ENCODE data around the gene C1QA.

Gene C1QA

DNA sequence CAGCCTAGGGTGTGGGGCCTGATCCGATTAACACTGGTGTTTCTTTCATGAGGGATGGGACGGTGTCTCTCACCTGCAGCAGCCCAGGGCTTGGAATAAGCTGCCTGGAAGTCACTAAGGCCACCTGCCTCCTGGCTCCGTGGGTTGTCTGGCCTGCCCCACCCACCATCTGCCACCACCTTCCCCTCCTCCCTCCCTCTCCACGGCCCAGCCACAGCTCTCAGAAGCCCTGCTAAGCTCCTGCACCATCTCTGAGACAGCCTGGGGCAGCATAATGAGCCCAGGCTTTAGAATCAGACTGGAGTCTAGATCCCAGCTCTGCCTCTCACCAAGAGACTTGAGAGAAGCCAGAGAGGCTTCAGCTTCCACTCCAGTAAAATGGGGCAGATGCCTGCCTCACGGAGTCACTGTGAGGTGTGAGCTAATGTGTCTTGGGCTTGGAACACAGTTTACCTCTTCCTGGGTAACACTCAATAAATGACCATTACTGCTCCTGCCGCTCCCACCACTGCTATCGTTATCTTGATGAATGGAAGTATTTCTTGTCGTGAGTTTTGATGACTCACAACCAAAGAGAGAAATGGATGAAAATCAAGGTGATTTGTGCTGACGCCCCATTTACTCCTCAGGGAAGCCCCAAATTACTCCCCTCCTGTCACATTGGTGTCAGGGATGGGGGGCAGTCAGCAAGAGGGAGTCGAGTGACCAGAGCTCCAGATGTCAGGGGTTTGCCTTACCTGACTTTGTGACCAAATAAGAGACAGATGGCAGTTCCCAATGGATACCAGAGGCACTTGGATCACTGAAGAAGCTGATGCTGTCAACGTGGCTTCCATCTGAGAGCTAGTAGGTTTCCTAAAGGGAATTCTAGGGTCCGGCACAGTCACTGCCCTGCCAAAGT is 23.5 kb upstream of the C1QA start:
- no peak for DNase-seq (ENCODE audit: low read depth)

GRCh38 chr1:22613572-22613918 is 22.9 kb upstream of the C1QA start:
- no peak for DNase-seq (ENCODE audit: low read depth)

DNA sequence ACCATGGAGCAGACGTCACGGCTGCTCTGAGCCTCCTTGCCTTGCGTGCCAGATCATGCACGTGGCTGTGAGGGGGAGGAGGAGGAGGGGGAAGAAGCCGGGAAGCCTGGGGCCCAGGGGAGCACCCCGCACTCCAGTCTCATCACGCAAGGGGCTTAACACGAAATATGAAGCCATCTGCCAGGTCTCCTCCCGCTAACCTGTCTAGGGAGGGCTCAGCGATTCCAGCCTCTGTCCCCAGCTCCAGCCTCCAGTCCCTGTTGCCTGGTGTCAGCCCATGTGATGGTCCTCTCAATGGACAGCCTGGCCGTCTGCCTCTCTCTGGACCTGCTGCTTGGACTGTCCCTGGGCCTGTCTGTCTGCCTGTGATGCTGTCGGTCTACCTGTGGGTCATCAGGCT is 22.5 kb upstream of the C1QA start:
- DNase-seq (ENCODE audit: low read depth): no peak

DNA sequence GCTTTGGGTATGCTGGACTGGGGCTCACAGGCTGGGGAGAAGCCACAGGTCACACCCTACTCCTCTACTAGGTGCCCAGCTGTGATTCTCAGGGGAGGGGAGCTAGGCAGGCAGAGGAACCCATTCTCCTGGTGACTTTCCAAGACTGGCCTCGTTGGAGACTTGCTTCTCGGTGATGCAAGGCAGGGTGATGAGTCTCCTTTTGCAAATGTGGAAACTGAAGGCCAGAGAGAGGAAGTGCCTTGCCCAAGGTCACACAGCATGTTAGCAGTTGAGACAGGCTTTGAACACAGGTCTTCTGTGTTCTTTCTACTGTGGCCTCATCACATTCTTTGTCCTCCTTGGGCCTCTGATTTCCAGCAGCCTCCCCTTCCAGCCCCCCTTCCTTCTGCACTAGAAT is 20.5 kb upstream of the C1QA start:
- no peak for DNase-seq (ENCODE audit: low read depth)

DNA sequence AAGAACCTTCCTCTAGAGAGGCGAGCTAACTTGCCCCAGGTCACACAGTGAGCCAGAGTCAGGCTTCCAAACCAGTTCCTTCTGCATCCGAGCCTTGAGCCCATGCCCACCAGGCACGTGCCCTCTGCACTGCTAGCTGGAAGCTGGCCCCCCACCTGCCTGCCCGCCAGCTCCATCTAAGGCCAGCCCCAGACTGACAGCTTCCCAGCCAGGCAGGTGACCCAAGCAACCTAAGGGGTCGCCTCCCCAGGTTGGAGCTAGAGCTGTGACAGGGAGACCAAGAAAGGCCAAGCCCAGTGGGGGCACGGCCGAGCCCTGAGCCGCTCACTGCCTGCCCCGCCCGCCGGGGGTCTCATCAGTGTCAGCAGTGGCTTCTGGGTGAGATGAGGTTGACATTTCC is 19.9 kb upstream of the C1QA start:
- DNase-seq (ENCODE audit: low read depth): no peak

DNA sequence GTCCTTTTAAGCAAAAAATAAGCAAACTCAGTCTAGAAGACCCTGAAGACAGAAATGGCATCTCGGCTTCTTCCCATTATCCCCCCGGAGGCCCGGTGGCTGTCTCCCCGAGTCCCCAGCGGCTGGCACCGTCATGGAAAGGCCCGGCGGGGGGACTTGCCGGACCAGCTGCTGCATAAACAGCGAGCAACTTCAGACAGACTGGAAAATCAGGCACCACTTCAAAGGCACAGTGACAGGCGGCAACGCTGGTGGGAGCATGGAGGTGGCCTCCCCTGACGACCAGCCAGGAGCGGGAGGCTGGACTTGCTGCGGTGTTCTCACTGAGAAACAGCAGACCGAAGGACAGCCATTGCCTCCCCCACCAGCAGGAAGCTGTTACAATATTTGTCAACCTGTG is 18.4 kb upstream of the C1QA start:
- DNase-seq (ENCODE audit: low read depth): no peak

GRCh38 chr1:22619252-22619651 is 17.2 kb upstream of the C1QA start:
- DNase-seq (ENCODE audit: low read depth): no peak

DNA sequence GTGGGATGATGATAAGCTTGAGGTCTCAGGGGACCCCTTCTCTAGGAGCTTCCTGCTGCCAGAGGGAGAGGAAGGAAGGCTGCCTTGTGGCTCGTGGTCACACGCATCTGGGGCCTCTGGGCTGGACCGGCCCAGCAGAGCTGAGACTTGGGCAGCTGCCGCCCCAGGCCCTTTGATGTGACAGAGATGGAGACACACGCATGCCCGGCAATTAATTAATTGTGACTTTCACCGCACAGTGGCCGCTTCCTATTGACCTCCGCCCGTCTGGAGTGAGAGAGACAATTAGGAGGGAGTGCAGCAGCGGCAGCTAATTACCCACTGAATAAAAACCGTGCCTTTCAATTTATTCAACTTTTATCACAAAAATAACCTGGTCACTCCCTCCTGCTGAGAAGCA is 16.6 kb upstream of the C1QA start:
- DNase-seq (ENCODE audit: low read depth): no peak

DNA sequence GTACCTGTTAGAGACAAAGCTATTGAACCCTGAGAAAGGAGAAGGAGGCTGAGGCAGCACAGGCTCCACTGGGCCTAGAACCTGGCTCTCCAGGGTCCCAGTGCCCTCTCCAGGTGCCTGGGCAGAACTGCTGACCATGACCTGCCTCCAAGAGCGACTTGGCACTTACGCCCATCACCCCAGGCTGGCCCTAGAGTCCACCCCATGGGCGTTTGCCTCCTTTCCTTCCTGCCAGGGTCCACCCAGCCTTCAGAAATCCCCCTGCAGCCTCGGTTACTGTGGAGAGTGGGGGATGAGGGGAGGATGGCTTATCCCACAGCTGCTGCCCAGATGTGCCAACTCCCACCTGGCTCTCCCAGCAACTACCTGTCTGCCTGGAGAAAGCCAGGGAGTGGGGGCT is 14.7 kb upstream of the C1QA start:
- DNase-seq (ENCODE audit: low read depth): no peak

DNA sequence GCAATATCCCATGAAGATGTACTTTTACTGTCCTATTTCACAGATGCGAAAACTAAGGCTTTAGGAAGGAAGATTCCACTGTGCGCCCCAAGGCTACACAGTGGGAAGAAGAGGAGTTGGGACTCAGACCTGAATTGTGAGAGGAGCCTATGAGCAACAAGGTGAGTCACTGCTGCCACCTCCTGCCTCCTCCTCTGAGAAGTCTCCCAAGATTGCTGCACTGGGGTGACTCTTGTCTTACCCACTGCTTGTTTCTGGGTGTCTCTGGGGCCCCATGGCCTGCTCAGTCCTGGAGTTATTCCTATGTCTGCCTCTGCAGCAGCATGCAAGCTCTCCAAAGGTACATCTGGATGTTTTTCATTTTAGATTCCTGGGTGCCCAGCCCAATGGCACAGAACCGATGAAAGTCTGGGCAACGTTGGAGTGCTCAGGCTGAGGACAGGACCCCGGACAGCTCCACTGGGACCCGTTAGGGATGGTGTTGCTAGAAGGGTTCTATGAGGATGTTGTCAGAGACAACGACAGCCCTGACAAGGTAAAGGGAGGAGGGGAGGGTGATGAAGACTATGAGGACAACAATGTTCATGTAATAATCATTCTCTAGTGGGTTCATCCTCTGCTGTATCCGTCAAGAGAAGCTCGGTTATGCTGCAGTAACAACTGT is 11.0 kb upstream of the C1QA start:
- no peak for DNase-seq (ENCODE audit: low read depth)

GRCh38 chr1:22626237-22627157 is 9.9 kb upstream of the C1QA start:
- DNase-seq (ENCODE audit: low read depth): no peak

GRCh38 chr1:22627331-22627730 is 9.1 kb upstream of the C1QA start:
- no peak for DNase-seq (ENCODE audit: low read depth)

DNA sequence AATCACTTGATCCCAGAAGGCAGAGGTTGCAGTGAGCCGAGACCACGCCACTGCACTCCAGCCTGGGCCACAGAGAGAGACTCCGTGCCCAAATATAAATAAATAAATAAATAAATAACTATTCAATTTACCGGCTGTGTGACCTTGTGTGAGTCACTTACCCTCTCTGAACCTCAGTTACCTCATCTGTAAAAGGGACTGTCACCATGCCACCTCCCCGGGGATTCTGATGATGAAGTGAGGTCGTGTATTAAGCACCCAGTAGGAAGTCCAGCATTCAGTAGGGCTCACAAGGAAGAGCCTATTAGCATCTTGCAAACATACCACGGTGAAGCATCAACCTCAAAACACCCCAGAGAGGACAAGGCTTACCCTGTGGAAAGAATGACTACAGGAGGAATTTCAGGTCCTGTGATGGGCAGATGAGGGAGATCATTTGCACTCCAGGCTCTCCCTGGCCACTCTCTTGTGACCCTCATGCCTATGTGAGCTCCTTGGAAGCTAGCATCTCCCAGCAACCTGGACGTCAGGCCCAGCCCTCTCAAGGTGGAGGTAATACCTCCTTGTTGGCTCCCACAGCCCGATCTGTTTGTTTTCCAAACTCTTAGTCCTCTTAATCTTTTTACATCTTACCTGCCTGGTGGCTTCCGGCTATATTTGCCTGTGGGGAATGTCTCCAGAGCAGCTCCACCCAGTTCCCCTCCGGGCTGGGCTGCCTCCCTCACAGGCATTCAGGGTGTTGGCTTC is 7.6 kb upstream of the C1QA start:
- DNase-seq (ENCODE audit: low read depth): no peak

DNA sequence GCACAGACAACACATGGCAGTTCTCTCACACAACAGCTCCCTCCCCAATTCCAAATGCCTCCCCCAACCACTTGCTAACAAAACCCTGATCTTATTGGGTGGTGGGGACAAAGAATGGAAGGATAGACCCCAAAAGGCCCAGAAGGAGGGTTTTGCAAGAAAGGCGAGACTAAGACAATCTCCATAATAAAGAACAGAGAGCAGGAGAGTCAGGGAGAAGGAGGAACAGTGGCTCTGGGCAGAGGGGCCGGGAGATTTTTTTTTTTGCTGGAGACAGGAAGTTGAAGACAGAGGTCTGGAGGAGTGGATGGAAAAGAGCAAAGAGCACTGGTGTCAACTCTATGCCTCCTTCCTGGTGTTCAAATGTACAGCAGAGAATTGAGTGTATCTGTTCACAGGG is 6.5 kb upstream of the C1QA start:
- DNase-seq (ENCODE audit: low read depth): no peak

- no peak for DNase-seq (ENCODE audit: low read depth)
These were observed 2.5 kb upstream of the C1QA start for GRCh38 chr1:22633697-22634463.

DNA sequence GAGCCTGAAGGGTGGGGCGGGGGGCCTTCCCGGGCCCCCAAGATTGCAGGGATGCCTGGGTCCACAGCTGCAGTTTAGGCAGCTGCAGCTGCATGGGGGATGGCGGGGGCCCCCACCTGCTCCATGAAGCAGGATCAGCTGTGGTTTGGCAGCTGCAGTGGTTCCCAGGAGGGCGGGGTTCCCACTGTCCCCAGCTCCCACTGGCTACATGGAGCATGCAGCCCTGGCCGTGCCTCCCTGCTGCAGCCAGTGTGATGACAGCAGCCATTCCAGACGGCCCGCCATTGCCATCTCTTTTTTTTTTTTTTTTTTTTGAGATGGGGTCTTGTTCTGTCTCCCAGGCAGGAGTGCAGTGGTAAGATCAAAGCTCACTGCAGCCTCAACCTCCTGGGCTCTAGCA is 992 bp upstream of the C1QA start:
- no peak for DNase-seq (ENCODE audit: low read depth)

- DNase-seq (ENCODE audit: low read depth): no peak
These were observed 499 bp downstream of the C1QA start for GRCh38 chr1:22636927-22637326.

GRCh38 chr1:22637907-22638445 is 1.5 kb downstream of the C1QA start:
- no peak for DNase-seq (ENCODE audit: low read depth)

DNA sequence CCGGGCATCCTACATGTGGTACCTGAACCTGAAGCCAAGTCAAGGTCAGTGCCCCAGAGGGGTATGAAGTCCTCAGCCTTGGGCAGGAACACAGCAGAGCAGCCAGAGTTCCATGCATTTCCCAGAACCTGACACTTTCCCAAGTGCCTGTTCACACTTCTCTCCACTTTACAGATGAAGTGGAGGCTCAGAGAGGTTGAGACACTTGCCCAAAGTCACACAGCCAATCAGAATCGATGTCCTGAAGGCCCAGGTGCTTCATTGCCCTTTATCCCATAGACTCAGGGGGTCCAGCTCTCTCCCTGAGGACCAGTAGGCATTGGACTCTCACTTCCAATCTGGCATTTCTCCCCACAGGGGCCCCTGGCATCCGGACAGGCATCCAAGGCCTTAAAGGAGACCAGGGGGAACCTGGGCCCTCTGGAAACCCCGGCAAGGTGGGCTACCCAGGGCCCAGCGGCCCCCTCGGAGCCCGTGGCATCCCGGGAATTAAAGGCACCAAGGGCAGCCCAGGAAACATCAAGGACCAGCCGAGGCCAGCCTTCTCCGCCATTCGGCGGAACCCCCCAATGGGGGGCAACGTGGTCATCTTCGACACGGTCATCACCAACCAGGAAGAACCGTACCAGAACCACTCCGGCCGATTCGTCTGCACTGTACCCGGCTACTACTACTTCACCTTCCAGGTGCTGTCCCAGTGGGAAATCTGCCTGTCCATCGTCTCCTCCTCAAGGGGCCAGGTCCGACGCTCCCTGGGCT is 2.2 kb downstream of the C1QA start:
- no peak for DNase-seq (ENCODE audit: low read depth)

- DNase-seq (ENCODE audit: low read depth): no peak
These were observed 2.9 kb downstream of the C1QA start for GRCh38 chr1:22639286-22639685.
